ENCODE measurements around the gene GPR50.

DNA sequence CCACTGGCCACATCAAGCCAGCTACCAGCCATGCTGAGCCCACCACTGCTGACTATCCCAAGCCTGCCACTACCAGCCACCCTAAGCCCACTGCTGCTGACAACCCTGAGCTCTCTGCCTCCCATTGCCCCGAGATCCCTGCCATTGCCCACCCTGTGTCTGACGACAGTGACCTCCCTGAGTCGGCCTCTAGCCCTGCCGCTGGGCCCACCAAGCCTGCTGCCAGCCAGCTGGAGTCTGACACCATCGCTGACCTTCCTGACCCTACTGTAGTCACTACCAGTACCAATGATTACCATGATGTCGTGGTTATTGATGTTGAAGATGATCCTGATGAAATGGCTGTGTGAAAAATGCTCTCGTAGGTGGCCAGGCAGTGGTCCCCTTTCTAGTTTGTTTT is 4.7 kb downstream of the GPR50 start:
- TF ChIP-seq, protein P1, sequence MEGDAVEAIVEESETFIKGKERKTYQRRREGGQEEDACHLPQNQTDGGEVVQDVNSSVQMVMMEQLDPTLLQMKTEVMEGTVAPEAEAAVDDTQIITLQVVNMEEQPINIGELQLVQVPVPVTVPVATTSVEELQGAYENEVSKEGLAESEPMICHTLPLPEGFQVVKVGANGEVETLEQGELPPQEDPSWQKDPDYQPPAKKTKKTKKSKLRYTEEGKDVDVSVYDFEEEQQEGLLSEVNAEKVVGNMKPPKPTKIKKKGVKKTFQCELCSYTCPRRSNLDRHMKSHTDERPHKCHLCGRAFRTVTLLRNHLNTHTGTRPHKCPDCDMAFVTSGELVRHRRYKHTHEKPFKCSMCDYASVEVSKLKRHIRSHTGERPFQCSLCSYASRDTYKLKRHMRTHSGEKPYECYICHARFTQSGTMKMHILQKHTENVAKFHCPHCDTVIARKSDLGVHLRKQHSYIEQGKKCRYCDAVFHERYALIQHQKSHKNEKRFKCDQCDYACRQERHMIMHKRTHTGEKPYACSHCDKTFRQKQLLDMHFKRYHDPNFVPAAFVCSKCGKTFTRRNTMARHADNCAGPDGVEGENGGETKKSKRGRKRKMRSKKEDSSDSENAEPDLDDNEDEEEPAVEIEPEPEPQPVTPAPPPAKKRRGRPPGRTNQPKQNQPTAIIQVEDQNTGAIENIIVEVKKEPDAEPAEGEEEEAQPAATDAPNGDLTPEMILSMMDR (IDR thresholded peaks at IDR 0.05; ENCODE audit: low read depth, low read length): no peak
- no peak for TF ChIP-seq EZH2phosphoT487 (IDR thresholded peaks at IDR 0.05; ENCODE audit: low read depth)
